ENCODE results near the gene SPTLC3. TPM values are rescaled to one million over a fixed set of nuclear protein-coding genes. Genes with fewer than 3 reads are reported as not detected.

The SPTLC3 gene
- total and polyA plus RNA-seq, 2 of the 13 experiments (the other 11 are each of a cell fraction or from before 2014, with no cell fraction given), result 20.5 to 95.6 TPM

DNA sequence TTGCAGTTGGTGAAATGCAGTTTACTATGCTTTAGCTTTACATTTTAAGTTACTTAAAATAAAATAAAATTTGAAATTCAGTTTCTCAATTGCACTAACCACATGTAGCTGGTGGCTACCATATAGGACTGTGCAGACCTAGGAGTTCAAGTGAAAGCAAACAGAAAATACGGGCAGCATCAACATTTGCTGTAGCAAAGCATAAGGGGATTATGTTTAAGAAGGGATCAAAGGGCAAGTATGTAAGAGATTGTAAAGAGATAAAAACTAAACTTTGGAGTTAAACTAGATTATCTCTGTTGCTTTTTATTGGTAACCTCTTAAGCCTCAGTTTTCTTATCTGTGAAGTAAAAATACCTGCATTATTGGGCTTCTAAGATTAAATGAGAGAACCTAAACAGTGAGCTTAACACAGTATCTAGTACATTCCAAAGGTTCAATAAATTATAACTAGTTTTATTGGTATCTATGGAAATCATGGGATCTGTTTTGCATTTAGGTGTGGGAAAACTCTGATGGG, 81.2 kb downstream of the SPTLC3 start (continued):
- TF ChIP-seq EP300 (IDR thresholded peaks at IDR 0.05; ENCODE audit: low read depth in 2 of 2, low read length in 2 of 2), result peak; percentile 87 to 99; a peak in 3 of 4 replicates
- TF ChIP-seq EP300 (CRISPR knock-in tag; IDR thresholded peaks at IDR 0.05; ENCODE audit: borderline replicate concordance), result peak; percentile 94
- no peak for TF ChIP-seq ZNF496 (CRISPR knock-in tag; IDR thresholded peaks at IDR 0.05; ENCODE audit: insufficient replicate concordance)
- TF ChIP-seq RORA (CRISPR knock-in tag; IDR thresholded peaks at IDR 0.05), result peak; percentile 44; the same call in 1 of the 2 replicates
- no peak for TF ChIP-seq ATF7 (IDR thresholded peaks at IDR 0.05)
- TF ChIP-seq ATF7 (CRISPR knock-in tag; IDR thresholded peaks at IDR 0.05), result no peak
- no peak for TF ChIP-seq ARNTL (CRISPR knock-in tag; IDR thresholded peaks at IDR 0.05)
- peak; percentile 98 for TF ChIP-seq NR2F6 (IDR thresholded peaks at IDR 0.05)
- TF ChIP-seq NR2F6 (CRISPR knock-in tag; IDR thresholded peaks at IDR 0.05), result peak; percentile 97
- TF ChIP-seq, protein P1, sequence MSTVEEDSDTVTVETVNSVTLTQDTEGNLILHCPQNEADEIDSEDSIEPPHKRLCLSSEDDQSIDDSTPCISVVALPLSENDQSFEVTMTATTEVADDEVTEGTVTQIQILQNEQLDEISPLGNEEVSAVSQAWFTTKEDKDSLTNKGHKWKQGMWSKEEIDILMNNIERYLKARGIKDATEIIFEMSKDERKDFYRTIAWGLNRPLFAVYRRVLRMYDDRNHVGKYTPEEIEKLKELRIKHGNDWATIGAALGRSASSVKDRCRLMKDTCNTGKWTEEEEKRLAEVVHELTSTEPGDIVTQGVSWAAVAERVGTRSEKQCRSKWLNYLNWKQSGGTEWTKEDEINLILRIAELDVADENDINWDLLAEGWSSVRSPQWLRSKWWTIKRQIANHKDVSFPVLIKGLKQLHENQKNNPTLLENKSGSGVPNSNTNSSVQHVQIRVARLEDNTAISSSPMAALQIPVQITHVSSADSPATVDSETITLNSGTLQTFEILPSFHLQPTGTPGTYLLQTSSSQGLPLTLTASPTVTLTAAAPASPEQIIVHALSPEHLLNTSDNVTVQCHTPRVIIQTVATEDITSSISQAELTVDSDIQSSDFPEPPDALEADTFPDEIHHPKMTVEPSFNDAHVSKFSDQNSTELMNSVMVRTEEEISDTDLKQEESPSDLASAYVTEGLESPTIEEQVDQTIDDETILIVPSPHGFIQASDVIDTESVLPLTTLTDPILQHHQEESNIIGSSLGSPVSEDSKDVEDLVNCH (CRISPR knock-in tag; IDR thresholded peaks at IDR 0.05), result no peak
- peak; percentile 70; the same call in 1 of the 2 replicates for TF ChIP-seq EHMT2 (IDR thresholded peaks at IDR 0.05; ENCODE audit: borderline replicate concordance, low read depth, low read length)
- TF ChIP-seq, protein P2, sequence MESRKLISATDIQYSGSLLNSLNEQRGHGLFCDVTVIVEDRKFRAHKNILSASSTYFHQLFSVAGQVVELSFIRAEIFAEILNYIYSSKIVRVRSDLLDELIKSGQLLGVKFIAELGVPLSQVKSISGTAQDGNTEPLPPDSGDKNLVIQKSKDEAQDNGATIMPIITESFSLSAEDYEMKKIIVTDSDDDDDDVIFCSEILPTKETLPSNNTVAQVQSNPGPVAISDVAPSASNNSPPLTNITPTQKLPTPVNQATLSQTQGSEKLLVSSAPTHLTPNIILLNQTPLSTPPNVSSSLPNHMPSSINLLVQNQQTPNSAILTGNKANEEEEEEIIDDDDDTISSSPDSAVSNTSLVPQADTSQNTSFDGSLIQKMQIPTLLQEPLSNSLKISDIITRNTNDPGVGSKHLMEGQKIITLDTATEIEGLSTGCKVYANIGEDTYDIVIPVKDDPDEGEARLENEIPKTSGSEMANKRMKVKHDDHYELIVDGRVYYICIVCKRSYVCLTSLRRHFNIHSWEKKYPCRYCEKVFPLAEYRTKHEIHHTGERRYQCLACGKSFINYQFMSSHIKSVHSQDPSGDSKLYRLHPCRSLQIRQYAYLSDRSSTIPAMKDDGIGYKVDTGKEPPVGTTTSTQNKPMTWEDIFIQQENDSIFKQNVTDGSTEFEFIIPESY (CRISPR knock-in tag; IDR thresholded peaks at IDR 0.05), result no peak
- TF ChIP-seq, protein P3, sequence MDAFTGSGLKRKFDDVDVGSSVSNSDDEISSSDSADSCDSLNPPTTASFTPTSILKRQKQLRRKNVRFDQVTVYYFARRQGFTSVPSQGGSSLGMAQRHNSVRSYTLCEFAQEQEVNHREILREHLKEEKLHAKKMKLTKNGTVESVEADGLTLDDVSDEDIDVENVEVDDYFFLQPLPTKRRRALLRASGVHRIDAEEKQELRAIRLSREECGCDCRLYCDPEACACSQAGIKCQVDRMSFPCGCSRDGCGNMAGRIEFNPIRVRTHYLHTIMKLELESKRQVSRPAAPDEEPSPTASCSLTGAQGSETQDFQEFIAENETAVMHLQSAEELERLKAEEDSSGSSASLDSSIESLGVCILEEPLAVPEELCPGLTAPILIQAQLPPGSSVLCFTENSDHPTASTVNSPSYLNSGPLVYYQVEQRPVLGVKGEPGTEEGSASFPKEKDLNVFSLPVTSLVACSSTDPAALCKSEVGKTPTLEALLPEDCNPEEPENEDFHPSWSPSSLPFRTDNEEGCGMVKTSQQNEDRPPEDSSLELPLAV (CRISPR knock-in tag; conservative IDR thresholded peaks at IDR 0.05; ENCODE audit: low read depth), result no peak
- TF ChIP-seq CBX5 (CRISPR knock-in tag; IDR thresholded peaks at IDR 0.05; ENCODE audit: borderline replicate concordance), result no peak
- TF ChIP-seq ZNF547 (CRISPR knock-in tag; IDR thresholded peaks at IDR 0.05), result no peak
- TF ChIP-seq, protein P4, sequence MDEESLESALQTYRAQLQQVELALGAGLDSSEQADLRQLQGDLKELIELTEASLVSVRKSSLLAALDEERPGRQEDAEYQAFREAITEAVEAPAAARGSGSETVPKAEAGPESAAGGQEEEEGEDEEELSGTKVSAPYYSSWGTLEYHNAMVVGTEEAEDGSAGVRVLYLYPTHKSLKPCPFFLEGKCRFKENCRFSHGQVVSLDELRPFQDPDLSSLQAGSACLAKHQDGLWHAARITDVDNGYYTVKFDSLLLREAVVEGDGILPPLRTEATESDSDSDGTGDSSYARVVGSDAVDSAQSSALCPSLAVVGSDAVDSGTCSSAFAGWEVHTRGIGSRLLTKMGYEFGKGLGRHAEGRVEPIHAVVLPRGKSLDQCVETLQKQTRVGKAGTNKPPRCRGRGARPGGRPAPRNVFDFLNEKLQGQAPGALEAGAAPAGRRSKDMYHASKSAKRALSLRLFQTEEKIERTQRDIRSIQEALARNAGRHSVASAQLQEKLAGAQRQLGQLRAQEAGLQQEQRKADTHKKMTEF (CRISPR knock-in tag; IDR thresholded peaks at IDR 0.05), result peak; percentile 93
- TF ChIP-seq ZNF205 (CRISPR knock-in tag; IDR thresholded peaks at IDR 0.05), result peak; percentile 67; the same call in 1 of the 2 replicates
- TF ChIP-seq SOX13 (IDR thresholded peaks at IDR 0.05), result peak; percentile 75; the same call in 1 of the 2 replicates
- TF ChIP-seq SOX13 (CRISPR knock-in tag; conservative IDR thresholded peaks at IDR 0.05 in 1 of 2, IDR thresholded peaks at IDR 0.05 in 1 of 2), result peak in 1 of 2 experiments; percentile 96; a peak in 2 of 4 replicates
- no peak; the same call in 1 of the 2 replicates for TF ChIP-seq ZBTB42 (CRISPR knock-in tag; IDR thresholded peaks at IDR 0.05)
- TF ChIP-seq RFX3 (CRISPR knock-in tag; IDR thresholded peaks at IDR 0.05), result 0 out of 2 replicates have a peak, but pooled peaks have one; percentile 15
- TF ChIP-seq, protein P5, sequence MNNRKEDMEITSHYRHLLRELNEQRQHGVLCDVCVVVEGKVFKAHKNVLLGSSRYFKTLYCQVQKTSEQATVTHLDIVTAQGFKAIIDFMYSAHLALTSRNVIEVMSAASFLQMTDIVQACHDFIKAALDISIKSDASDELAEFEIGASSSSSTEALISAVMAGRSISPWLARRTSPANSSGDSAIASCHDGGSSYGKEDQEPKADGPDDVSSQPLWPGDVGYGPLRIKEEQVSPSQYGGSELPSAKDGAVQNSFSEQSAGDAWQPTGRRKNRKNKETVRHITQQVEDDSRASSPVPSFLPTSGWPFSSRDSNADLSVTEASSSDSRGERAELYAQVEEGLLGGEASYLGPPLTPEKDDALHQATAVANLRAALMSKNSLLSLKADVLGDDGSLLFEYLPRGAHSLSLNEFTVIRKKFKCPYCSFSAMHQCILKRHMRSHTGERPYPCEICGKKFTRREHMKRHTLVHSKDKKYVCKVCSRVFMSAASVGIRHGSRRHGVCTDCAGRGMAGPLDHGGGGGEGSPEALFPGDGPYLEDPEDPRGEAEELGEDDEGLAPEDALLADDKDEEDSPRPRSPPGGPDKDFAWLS (CRISPR knock-in tag; IDR thresholded peaks at IDR 0.05; ENCODE audit: borderline replicate concordance), result no peak
